Glutamatergic neuron (in vitro differentiated cells): Measurements from ENCODE around the gene ELF4. TPM values are rescaled to one million over a fixed set of nuclear protein-coding genes. Genes with fewer than 3 reads are reported as not detected.

Experiments
- DNase-seq: peaks from one replicate; pipeline ENCODE4 v3.0.0; 2022
- H3K27ac Mint-ChIP-seq: one replicate; pipeline ENCODE4 v1.8.0; 2020; ENCODE audit warnings: mild to moderate bottlenecking, mixed read lengths, inconsistent platforms; ENCODE audit not compliant: unreplicated experiment
- H3K27me3 Mint-ChIP-seq: one replicate; pipeline ENCODE4 v1.8.0; 2020; ENCODE audit warnings: mild to moderate bottlenecking, moderate library complexity, mixed read lengths, inconsistent platforms; ENCODE audit not compliant: unreplicated experiment
- H3K36me3 Mint-ChIP-seq: one replicate; pipeline ENCODE4 v1.8.0; 2020; ENCODE audit warnings: mild to moderate bottlenecking, mixed read lengths, inconsistent platforms; ENCODE audit not compliant: unreplicated experiment
- H3K4me1 Mint-ChIP-seq: one replicate; pipeline ENCODE4 v1.8.0; 2020; ENCODE audit warnings: mild to moderate bottlenecking, low read depth, mixed read lengths, inconsistent platforms; ENCODE audit not compliant: unreplicated experiment
- H3K4me3 Mint-ChIP-seq: one replicate; pipeline ENCODE4 v1.8.0; 2020; ENCODE audit warnings: mild to moderate bottlenecking, mixed read lengths, inconsistent platforms; ENCODE audit not compliant: unreplicated experiment
- H3K9me3 Mint-ChIP-seq: one replicate; pipeline ENCODE4 v1.8.0; 2020; ENCODE audit warnings: mild to moderate bottlenecking, moderate library complexity, mixed read lengths, inconsistent platforms; ENCODE audit not compliant: unreplicated experiment
- CTCF ChIP-seq: fragments of 200-600 bp; sonication (generic); IDR thresholded peaks from one replicate; pipeline ENCODE4 v1.5.0; 2021; ENCODE audit not compliant: partially characterized antibody, unreplicated experiment
- long read RNA-seq: library from polyadenylated mRNA; unstranded; transcript quantifications from one replicate; pipeline ENCODE4 v2.0.0, GENCODE V29; 2020; ENCODE audit not compliant: unreplicated experiment
- total RNA-seq: library from RNA; stranded (reverse); fragmentation: NEBNext Ultra II Directional; extraction: Animal tissue kit (Norgen Biotek cat#: 25700); gene quantifications from one replicate; pipeline ENCODE4 v1.2.1, GENCODE V29; 2021; ENCODE audit not compliant: unreplicated experiment

ELF4 gene
- 0.10 TPM for total RNA-seq
- long read RNA-seq, result 0 reads

GRCh38 chrX:130110379-130111219 lies at the start of gene ELF4:
TSS of gene ELF4 (minus strand) at chrX:130110497. CDS start at chrX:130081330, 29,167 bp downstream.
- no peak within 1 kb of the TSS for H3K4me3 Mint-ChIP-seq
- no peak for DNase-seq
- no peaks in the 10 kb centered on the region for H3K36me3 Mint-ChIP-seq
- H3K27me3 Mint-ChIP-seq, result peaks cover 9% of the 10 kb centered on the region
- no peaks in the 10 kb centered on the region for H3K4me1 Mint-ChIP-seq
- no peak for TF ChIP-seq CTCF
- H3K9me3 Mint-ChIP-seq, result peaks cover 2% of the 10 kb centered on the region
- H3K27ac Mint-ChIP-seq, result no peak within 1 kb of the TSS

GRCh38 chrX:130159776-130160175 lies 49.5 kb upstream of the ELF4 start:
- no peaks in the 10 kb centered on the region for H3K27me3 Mint-ChIP-seq
- peaks cover 6% of the 10 kb centered on the region for H3K4me1 Mint-ChIP-seq
- H3K27ac Mint-ChIP-seq, result no peak overlapping the region
- no peak for DNase-seq
- TF ChIP-seq CTCF, result no peak
- no peaks in the 10 kb centered on the region for H3K36me3 Mint-ChIP-seq
- no peaks in the 10 kb centered on the region for H3K9me3 Mint-ChIP-seq
- no peak overlapping the region for H3K4me3 Mint-ChIP-seq

GRCh38 chrX:130158311-130158710 lies 48.0 kb upstream of the ELF4 start:
- Mint-ChIP-seq H3K27me3 (no peaks in the 10 kb centered on the region), H3K4me3 (no peak overlapping the region), H3K4me1 (peaks cover 6% of the 10 kb centered on the region), H3K27ac (no peak overlapping the region), H3K9me3 (no peaks in the 10 kb centered on the region), H3K36me3 (no peaks in the 10 kb centered on the region)
- DNase-seq, result peak; percentile 11
- TF ChIP-seq CTCF, result no peak

- DNase-seq, result no peak
- no peak for TF ChIP-seq CTCF
- no peak overlapping the region for H3K27ac Mint-ChIP-seq
- H3K36me3 Mint-ChIP-seq, result no peaks in the 10 kb centered on the region
- no peaks in the 10 kb centered on the region for H3K27me3 Mint-ChIP-seq
- H3K4me3 Mint-ChIP-seq, result no peak overlapping the region
- peaks cover 6% of the 10 kb centered on the region for H3K4me1 Mint-ChIP-seq
- no peaks in the 10 kb centered on the region for H3K9me3 Mint-ChIP-seq
Measured at GRCh38 chrX:130155564-130155963, 45.3 kb upstream of the ELF4 start.

- peaks cover 3% of the 10 kb centered on the region for H3K9me3 Mint-ChIP-seq
- no peak overlapping the region for H3K27ac Mint-ChIP-seq
Measured at GRCh38 chrX:130147631-130148030, 37.3 kb upstream of the ELF4 start.

More at GRCh38 chrX:130147631-130148030, 37.3 kb upstream of the ELF4 start:
- Mint-ChIP-seq H3K36me3 (no peaks in the 10 kb centered on the region), H3K27me3 (no peaks in the 10 kb centered on the region), H3K4me1 (no peaks in the 10 kb centered on the region), H3K4me3 (no peak overlapping the region)
- TF ChIP-seq CTCF, result no peak
- no peak for DNase-seq
